HG03521 (cell line): ENCODE measurements around the gene SRP72.
"Not testable (repeated sequence)": the region's sequence is repeated elsewhere in the genome, so short reads cannot be mapped to it uniquely, and the experiment has no call there.

Experiments used
- ATAC-seq: cut with Tn5 transposase; IDR thresholded peaks from one replicate; pipeline ENCODE4 v1.9.1; 2021; ENCODE audit warnings: mild to moderate bottlenecking, moderate library complexity; ENCODE audit not compliant: unreplicated experiment

Gene SRP72

GRCh38 chr4:56467284-56468096 lies at the start of gene SRP72:
SRP72 (plus strand) TSS chr4:56467617; CDS start chr4:56467636, 19 bp downstream.
- peak; percentile 93 for ATAC-seq

GRCh38 chr4:56424176-56424575 lies 43.2 kb upstream of the SRP72 start:
- ATAC-seq, result no peak

DNA sequence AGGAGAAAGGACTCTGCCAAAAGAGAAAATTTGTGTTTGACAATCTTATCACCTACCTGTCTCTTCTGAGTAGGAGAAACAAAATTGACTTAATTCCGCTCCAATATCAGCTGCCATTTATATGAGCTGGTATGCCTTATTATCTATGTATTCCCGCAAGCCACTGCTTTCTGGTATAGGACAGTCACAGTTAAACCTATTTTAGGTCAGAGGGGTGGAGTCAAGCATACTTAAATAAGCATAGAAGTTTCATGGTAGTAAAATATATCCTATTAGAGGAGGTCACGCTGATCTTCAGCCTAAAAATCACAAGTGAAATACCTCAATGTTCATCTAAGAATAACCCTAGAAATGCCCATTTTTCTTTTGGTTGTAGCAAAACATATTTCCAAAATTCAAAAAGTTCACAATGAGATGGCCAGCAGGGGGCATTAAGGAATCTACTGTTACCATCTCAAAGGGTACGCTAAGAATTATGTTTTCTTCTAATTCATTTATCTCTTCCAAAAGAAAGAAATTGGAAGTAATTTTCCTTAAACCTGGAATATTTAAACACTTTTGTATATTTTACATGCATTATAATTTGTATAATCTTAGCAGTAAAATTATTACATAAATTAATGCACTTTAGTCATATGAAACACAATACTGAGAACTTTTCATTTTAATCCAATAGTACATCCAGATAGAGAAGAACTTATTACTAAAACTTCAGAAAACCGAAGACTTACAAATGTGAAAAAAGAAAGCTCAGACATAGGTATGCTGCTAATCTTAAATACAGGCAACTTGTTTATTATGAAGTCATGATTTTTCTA lies 42.5 kb upstream of the SRP72 start:
- no peak for ATAC-seq

DNA sequence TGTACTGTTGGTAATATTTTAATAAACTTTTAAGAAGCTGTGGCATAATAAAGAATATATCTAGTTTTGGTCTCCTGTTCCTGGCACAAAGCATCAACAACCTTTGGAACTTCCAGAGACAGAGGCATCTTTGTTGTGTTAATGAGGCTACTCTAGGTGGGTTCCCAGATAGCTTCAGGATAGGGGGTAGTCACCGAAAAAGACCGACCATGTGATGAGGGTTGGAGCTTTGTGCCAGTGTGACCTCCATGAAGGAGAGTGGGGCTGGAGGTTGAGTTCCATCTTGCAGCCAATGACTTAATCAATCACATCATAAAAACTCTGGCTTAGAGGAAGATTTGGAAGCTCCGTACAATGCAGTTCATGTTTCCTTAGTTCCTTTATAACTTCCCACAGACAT lies 41.9 kb upstream of the SRP72 start:
- ATAC-seq, result no peak

GRCh38 chr4:56426273-56426672 lies 41.1 kb upstream of the SRP72 start:
- ATAC-seq, result peak; percentile 94

DNA sequence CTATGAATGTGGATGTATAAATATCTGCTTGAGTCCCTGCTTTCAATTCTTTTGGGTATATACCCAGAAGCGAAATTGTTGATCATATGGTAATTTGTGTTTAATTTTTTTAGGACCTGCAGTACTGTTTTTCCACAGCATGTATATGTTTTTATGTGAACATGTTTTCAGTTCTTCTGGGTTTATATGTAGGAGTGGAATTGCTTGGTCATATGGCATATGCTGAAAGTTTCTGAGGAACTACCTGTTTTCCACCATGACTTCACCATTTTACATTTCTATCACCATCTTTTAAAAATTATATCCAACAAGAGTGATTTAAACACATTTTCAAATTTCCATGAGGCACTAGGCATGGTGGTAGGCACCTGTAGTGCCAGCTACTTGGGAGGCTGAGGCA lies 40.2 kb upstream of the SRP72 start:
- no peak for ATAC-seq

DNA sequence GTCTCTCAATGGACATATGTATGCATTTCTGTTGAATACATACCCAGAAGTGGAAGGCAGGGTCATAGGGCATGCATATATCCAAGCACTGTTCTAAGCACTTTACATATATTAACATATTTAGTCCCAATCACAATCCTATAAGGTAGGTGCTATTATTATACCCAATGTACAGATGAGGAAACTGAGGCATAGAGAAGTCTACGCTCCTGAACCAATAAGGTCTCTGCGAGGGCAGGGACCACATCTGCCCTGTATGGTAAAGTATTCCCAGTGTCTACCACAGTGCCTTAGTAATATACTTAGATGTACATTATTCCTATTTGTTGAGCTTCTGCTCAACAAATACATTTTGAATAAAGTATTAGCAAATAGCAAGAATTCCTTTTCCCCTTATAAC lies 37.2 kb upstream of the SRP72 start:
- ATAC-seq, result no peak

DNA sequence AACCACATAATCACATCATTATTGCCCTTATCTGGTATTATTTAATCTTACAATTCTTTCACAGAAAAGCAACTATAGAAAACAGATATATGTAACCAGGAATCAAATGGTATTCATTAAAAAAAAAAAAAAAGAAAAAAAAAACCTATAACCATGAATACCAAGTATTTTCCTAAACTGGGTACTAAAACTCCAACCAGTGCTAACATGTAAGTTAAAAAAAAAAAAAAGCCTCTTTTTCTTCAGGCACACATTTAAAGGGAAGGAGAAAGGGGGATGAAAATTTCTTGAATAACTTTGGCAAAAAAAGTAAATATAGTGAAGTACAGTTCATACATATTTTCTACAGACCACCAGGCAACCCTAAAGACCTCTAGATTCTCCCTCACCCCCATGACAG lies 34.1 kb upstream of the SRP72 start:
- ATAC-seq, result no peak

GRCh38 chr4:56434599-56435139 lies 32.7 kb upstream of the SRP72 start:
- ATAC-seq, result peak; percentile 13

- ATAC-seq, result peak; percentile 70
Observed at GRCh38 chr4:56435140-56435926, 32.1 kb upstream of the SRP72 start, which contains the start of gene PPAT. PPAT (minus strand) TSS chr4:56435615; CDS start chr4:56435477, 138 bp downstream.

DNA sequence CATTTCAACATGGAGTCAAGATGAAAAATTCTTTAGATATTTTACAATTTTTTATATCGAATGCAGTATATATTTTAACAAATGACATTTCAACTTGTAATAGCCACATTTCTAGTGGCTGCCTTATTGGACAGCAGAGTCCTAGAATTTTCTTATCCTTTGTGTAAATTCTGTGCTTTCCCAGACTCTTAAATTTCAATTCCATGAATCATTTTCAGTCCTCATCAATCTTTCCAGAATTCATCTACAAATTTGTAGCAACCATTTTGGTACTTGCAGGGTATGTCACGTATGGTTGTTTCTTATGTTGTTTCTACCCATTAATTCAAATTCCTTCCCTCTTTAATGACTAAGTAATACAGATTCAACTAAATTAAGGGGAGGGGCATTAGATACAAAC lies 28.7 kb upstream of the SRP72 start:
- no peak for ATAC-seq

DNA sequence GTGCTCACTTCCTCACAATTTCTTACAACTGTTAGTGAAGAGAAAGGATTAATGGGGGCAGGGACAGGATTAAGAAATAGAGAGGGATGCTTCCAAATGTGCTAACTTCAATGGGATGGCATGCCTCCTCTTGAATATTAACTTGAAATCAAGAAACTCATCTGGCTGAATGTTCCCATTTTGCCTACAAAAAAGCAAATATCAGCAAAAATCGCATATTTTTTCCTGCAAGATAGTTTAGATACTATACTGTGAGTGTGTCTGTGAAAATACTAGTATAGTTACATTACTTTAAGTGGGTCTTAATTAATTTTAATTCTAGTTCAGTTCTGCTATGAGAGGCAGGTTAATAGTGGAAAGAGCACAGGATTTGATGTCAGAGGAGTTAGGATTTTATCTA lies 26.4 kb upstream of the SRP72 start:
- no peak for ATAC-seq

GRCh38 chr4:56444719-56445118 lies 22.7 kb upstream of the SRP72 start:
- no peak for ATAC-seq

GRCh38 chr4:56445699-56446098 lies 21.7 kb upstream of the SRP72 start:
- ATAC-seq, result no peak

- no peak for ATAC-seq
Observed at GRCh38 chr4:56448301-56448700, 19.1 kb upstream of the SRP72 start.

- ATAC-seq, result not testable (repeated sequence)
Observed at GRCh38 chr4:56449475-56449874, 17.9 kb upstream of the SRP72 start.

- ATAC-seq, result no peak
Observed at GRCh38 chr4:56450342-56450741, 17.1 kb upstream of the SRP72 start.

DNA sequence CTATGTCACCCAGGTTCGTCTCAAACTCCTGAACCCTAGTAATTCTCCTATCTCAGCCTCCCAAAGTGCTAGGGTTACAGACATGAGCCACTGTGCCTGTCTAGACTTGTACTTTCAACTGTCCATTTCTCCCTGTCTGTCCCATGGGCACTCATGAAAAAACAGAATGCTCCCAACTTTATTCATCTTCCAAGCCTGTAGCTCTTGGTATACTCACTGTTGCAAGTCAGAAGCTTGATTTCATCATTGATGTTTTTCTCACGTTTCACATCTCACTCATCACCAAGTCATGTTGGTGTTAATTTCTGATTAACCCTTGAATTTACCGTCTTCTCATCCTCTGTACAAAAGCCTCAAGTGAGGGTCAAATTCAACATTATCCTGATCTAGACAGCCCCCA lies 7.3 kb upstream of the SRP72 start:
- no peak for ATAC-seq

- no peak for ATAC-seq
Observed at GRCh38 chr4:56462157-56462556, 5.3 kb upstream of the SRP72 start.

DNA sequence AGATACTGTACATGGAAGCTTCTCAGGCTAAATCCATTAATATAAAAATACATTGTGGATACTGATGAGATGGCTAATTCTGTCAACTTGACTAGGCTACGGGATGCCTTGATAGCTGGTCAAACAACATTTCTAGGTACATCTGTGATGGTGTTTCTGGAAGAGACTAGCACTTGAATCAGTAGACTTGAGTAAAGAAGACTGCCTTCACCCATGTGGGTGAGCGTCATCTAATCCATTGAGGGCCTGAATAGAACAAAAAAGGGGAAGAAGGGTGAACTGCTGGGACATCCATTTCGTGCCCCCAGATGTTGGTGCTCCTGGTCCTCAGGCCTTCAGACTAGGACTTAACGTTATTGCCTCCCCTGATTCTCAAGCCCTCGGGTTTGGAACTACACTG lies 3.7 kb upstream of the SRP72 start:
- ATAC-seq, result no peak

- ATAC-seq, result no peak
Observed at GRCh38 chr4:56464581-56464980, 2.8 kb upstream of the SRP72 start.
